OCI-LY1 (cell line): ENCODE results near the gene DCTN2.

Source experiments
- H2AFZ ChIP-seq: fragments of 200-600 bp; sonication (generic), shearing (Covaris generic); 2 replicates; pipeline ENCODE4 v1.6.0; 2014; ENCODE audit warnings: antibody characterized with exemption, mild to moderate bottlenecking, low read length
- H3F3A ChIP-seq: fragments of 200-600 bp; sonication (generic), shearing (Covaris generic); 2 replicates; pipeline ENCODE4 v1.6.0; 2014; ENCODE audit warnings: mild to moderate bottlenecking, antibody characterized with exemption, low read length, moderate library complexity; ENCODE audit not compliant: insufficient read depth
- H3K27ac ChIP-seq: fragments of 200-600 bp; sonication (generic); 2 replicates; pipeline ENCODE4 v1.5.1; 2014; ENCODE audit warnings: low read length, mixed run types, mild to moderate bottlenecking, low read depth; ENCODE audit not compliant: poor library complexity, severe bottlenecking
- H3K27me3 ChIP-seq: fragments of 200-600 bp; sonication (generic); 2 replicates; pipeline ENCODE4 v1.6.0; 2014; ENCODE audit warnings: antibody characterized with exemption, mild to moderate bottlenecking, low read length, moderate library complexity; ENCODE audit not compliant: insufficient read depth
- H3K36me3 ChIP-seq: fragments of 200-600 bp; sonication (generic); 2 replicates; pipeline ENCODE4 v1.6.1; 2014; ENCODE audit warnings: mild to moderate bottlenecking, antibody characterized with exemption, low read length, moderate library complexity, mixed read lengths; ENCODE audit not compliant: insufficient read depth
- H3K4me1 ChIP-seq: fragments of 200-600 bp; sonication (generic); 2 replicates; pipeline ENCODE4 v1.5.1; 2014; ENCODE audit warnings: mild to moderate bottlenecking, low read length, moderate library complexity; ENCODE audit not compliant: insufficient read depth, severe bottlenecking
- H3K4me2 ChIP-seq: fragments of 200-600 bp; sonication (generic), shearing (Covaris generic); 2 replicates; pipeline ENCODE4 v1.6.1; 2014; ENCODE audit warnings: low read length
- H3K4me3 ChIP-seq: fragments of 200-600 bp; sonication (generic); 2 replicates; pipeline ENCODE4 v1.5.1; 2014; ENCODE audit warnings: low read length, low read depth, mild to moderate bottlenecking, mixed read lengths; ENCODE audit not compliant: poor library complexity, severe bottlenecking
- H3K79me2 ChIP-seq: fragments of 200-600 bp; shearing (Covaris generic); 2 replicates; pipeline ENCODE4 v1.6.1; 2016; ENCODE audit warnings: mixed run types, low read length, mixed read lengths; ENCODE audit not compliant: insufficient read depth
- H3K9ac ChIP-seq: fragments of 200-600 bp; sonication (generic), shearing (Covaris generic); 2 replicates; pipeline ENCODE4 v1.6.1; 2014; ENCODE audit warnings: mild to moderate bottlenecking, low read length, mixed read lengths
- H3K9me2 ChIP-seq: fragments of 200-600 bp; sonication (generic), shearing (Covaris generic); 2 replicates; pipeline ENCODE4 v1.6.1; 2014; ENCODE audit warnings: low read depth, mild to moderate bottlenecking, low read length, mixed read lengths
- H3K9me3 ChIP-seq: fragments of 200-600 bp; shearing (Covaris generic); 2 replicates; pipeline ENCODE4 v1.6.1; 2014; ENCODE audit warnings: low read length, mixed read lengths
- H4K20me1 ChIP-seq: fragments of 200-600 bp; sonication (generic), shearing (Covaris generic); 2 replicates; pipeline ENCODE4 v1.6.0; 2016; ENCODE audit warnings: mild to moderate bottlenecking, low read length; ENCODE audit not compliant: insufficient read depth
- CTCF ChIP-seq: fragments of 200-600 bp; sonication (generic), shearing (Covaris generic); IDR thresholded peaks from 2 replicates; pipeline ENCODE4 v1.5.1; 2017; ENCODE audit warnings: mild to moderate bottlenecking, antibody characterized with exemption, low read length, moderate library complexity, mixed read lengths
- EZH2 ChIP-seq: fragments of 200-600 bp; sonication (generic), shearing (Covaris generic); IDR thresholded peaks from 2 replicates; pipeline ENCODE4 v1.8.0; 2017; ENCODE audit warnings: borderline replicate concordance, mixed run types, mild to moderate bottlenecking, antibody characterized with exemption, low read length, moderate library complexity, mixed read lengths

Gene DCTN2

DNA sequence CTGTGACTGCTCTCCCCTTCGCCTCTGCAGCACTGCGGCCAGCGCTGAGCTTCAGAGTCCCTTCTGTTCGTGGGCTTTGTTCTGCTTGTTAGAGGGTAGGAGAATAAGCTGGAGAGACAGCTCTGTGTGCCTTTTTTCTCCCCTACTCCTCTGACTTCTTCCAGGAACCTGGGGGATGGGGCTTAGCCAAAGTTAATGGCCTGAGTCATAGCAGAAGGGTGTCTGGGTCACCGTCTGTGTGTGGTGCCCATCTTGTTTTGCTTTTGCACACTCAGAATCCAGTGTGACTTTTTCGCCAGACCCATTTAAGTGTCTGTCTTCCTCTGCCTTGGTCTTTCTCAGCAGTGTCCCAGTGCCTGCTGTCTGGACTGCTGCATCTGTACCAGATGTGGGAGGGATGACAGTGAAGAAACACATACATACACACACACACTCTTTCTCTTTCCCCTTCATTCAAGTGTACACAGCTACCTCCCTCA is 5.9 kb upstream of the DCTN2 start:
- no peaks in the 10 kb centered on the region for H3K36me3 ChIP-seq
- H2AFZ ChIP-seq = no peak overlapping the region
- no peaks in the 10 kb centered on the region for H3K27me3 ChIP-seq
- no peaks in the 10 kb centered on the region for H3K79me2 ChIP-seq
- H3K27ac ChIP-seq = no peak overlapping the region
- no peak overlapping the region for H3K9ac ChIP-seq
- H4K20me1 ChIP-seq = no peaks in the 10 kb centered on the region
- no peak overlapping the region for H3K4me3 ChIP-seq
- no peaks in the 10 kb centered on the region for H3K9me2 ChIP-seq
- peaks cover 18% of the 10 kb centered on the region for H3K4me1 ChIP-seq
- no peaks in the 10 kb centered on the region for H3K9me3 ChIP-seq
- no peak overlapping the region for H3K4me2 ChIP-seq
- TF ChIP-seq CTCF = no peak
- no peak for TF ChIP-seq EZH2
- no peaks in the 10 kb centered on the region for H3F3A ChIP-seq

GRCh38 chr12:57552306-57552651 is 5.3 kb upstream of the DCTN2 start:
- no peaks in the 10 kb centered on the region for H3K36me3 ChIP-seq
- no peak overlapping the region for H2AFZ ChIP-seq
- no peaks in the 10 kb centered on the region for H4K20me1 ChIP-seq
- H3K79me2 ChIP-seq = no peaks in the 10 kb centered on the region
- TF ChIP-seq EZH2 = no peak
- no peak for TF ChIP-seq CTCF
- H3K9ac ChIP-seq = no peak overlapping the region
- H3K27ac ChIP-seq = no peak overlapping the region
- H3K9me2 ChIP-seq = no peaks in the 10 kb centered on the region
- no peak overlapping the region for H3K4me2 ChIP-seq
- H3K4me1 ChIP-seq = peaks cover 23% of the 10 kb centered on the region
- no peaks in the 10 kb centered on the region for H3F3A ChIP-seq
- H3K4me3 ChIP-seq = no peak overlapping the region
- no peaks in the 10 kb centered on the region for H3K27me3 ChIP-seq
- no peaks in the 10 kb centered on the region for H3K9me3 ChIP-seq

GRCh38 chr12:57551637-57552305 is 4.8 kb upstream of the DCTN2 start:
- no peak overlapping the region for H3K9ac ChIP-seq
- no peaks in the 10 kb centered on the region for H3K27me3 ChIP-seq
- H3K4me1 ChIP-seq = peaks cover 24% of the 10 kb centered on the region
- H3K4me2 ChIP-seq = no peak overlapping the region
- H3K4me3 ChIP-seq = no peak overlapping the region
- no peaks in the 10 kb centered on the region for H3K36me3 ChIP-seq
- no peak overlapping the region for H3K27ac ChIP-seq
- H3K9me2 ChIP-seq = no peaks in the 10 kb centered on the region
- no peaks in the 10 kb centered on the region for H4K20me1 ChIP-seq
- H2AFZ ChIP-seq = no peak overlapping the region
- H3F3A ChIP-seq = no peaks in the 10 kb centered on the region
- no peaks in the 10 kb centered on the region for H3K79me2 ChIP-seq
- TF ChIP-seq EZH2 (no peak), CTCF (no peak)
- no peaks in the 10 kb centered on the region for H3K9me3 ChIP-seq
